ENCODE data around the gene GAK. TPM values are rescaled to one million over a fixed set of nuclear protein-coding genes. Genes with fewer than 3 reads are reported as not detected.

GAK gene
- total RNA-seq, 4 donors from 2014 or later, result 50.6 to 1,098 (median 104) TPM

DNA sequence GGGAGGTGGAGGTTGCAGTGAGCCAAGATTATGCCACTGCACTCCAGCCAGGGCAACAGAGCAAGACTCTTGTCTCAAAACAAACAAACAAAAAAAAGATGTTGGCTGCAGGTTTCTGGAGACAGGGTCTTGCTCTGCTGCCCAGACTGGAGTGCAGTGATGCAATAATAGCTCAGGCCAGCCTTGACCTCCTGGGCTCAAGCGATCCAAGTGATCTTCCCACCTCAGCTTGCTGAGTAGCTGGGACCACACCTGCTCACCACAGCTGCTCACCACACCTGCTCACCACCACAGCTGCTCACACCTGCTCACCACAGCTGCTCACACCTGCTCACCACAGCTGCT lies 76.3 kb downstream of the GAK start:
- H3K9me3 ChIP-seq, result no peaks in the 10 kb centered on the region
- intact Hi-C loops (cut with DNase I; ENCODE audit: low total_unique reads), result no loop called here
- no peaks in the 10 kb centered on the region for H3K36me3 ChIP-seq

GRCh38 chr4:854356-854755 lies 77.8 kb downstream of the GAK start:
- no peak overlapping the region for H3K27ac ChIP-seq
- DNase-seq, result no peak
- no peaks in the 10 kb centered on the region for H3K9me3 ChIP-seq
- H3K36me3 ChIP-seq, result no peaks in the 10 kb centered on the region
- H3K27me3 ChIP-seq, result no peaks in the 10 kb centered on the region
- intact Hi-C loops (cut with DNase I; ENCODE audit: low total_unique reads), result no loop called here
- TF ChIP-seq POLR2A (IDR thresholded peaks at IDR 0.05), result no peak
- TF ChIP-seq, protein P1, sequence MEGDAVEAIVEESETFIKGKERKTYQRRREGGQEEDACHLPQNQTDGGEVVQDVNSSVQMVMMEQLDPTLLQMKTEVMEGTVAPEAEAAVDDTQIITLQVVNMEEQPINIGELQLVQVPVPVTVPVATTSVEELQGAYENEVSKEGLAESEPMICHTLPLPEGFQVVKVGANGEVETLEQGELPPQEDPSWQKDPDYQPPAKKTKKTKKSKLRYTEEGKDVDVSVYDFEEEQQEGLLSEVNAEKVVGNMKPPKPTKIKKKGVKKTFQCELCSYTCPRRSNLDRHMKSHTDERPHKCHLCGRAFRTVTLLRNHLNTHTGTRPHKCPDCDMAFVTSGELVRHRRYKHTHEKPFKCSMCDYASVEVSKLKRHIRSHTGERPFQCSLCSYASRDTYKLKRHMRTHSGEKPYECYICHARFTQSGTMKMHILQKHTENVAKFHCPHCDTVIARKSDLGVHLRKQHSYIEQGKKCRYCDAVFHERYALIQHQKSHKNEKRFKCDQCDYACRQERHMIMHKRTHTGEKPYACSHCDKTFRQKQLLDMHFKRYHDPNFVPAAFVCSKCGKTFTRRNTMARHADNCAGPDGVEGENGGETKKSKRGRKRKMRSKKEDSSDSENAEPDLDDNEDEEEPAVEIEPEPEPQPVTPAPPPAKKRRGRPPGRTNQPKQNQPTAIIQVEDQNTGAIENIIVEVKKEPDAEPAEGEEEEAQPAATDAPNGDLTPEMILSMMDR (IDR thresholded peaks at IDR 0.05), result no peak
- no peaks in the 10 kb centered on the region for H3K4me1 ChIP-seq
- no peak overlapping the region for H3K4me3 ChIP-seq

More for the DNA sequence above, 76.3 kb downstream of the GAK start:
- Histone ChIP-seq H3K4me1 (no peaks in the 10 kb centered on the region), H3K27ac (no peak overlapping the region), H3K27me3 (no peaks in the 10 kb centered on the region), H3K4me3 (no peak overlapping the region)
- TF ChIP-seq, protein P1 (IDR thresholded peaks at IDR 0.05), result no peak
- TF ChIP-seq POLR2A (IDR thresholded peaks at IDR 0.05), result no peak
- DNase-seq, result no peak

- intact Hi-C loops (cut with DNase I; ENCODE audit: low total_unique reads), result no loop called here
- no peak for TF ChIP-seq POLR2A (IDR thresholded peaks at IDR 0.05)
- TF ChIP-seq, protein P1 (IDR thresholded peaks at IDR 0.05), result no peak
- H3K9me3 ChIP-seq, result no peaks in the 10 kb centered on the region
- DNase-seq, result no peak
- H3K4me3 ChIP-seq, result no peak overlapping the region
- no peak overlapping the region for H3K27ac ChIP-seq
- H3K4me1 ChIP-seq, result no peaks in the 10 kb centered on the region
- H3K36me3 ChIP-seq, result no peaks in the 10 kb centered on the region
- H3K27me3 ChIP-seq, result no peaks in the 10 kb centered on the region
Observed at GRCh38 chr4:853416-853781, 78.7 kb downstream of the GAK start.

DNA sequence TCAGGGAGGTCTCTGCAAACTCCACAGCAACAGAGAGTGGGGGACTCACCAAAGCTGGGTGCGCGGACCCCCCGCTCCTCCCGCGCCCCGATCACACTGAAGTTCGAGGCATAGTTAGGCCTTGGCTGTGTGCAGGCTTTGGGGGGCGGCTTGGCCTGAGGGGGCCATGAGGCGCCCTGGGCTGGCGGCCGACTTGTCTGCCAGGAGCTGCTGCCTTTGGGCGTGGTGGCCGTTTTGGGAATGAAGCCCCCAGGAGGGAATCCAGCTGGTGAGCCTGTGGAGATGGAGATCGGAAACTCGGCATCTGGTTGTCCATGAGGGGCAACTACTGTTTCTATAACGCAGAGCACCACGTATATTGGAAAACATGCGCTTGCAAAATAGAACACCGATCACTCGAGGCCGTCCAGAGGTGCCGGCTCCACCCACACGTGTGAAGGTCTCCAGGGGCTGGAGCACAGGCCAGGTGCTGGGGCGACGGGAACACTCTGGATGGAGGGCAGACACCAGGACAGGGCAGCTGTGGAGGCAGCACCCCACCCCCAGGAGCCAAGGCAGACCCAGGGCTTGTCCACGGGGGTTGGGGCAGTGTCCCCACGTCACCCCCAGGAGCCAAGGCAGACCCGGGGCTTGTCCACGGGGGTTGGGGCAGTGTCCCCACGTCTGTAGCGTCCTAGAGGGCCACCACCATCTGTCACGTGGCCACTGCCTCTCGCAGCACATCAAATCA lies 80.2 kb downstream of the GAK start:
- intact Hi-C loops (cut with DNase I; ENCODE audit: low total_unique reads), result no loop called here
- DNase-seq, result no peak
- TF ChIP-seq POLR2A (IDR thresholded peaks at IDR 0.05), result no peak
- TF ChIP-seq, protein P1 (IDR thresholded peaks at IDR 0.05), result no peak
- Histone ChIP-seq H3K36me3 (no peaks in the 10 kb centered on the region), H3K9me3 (no peaks in the 10 kb centered on the region), H3K4me3 (no peak overlapping the region), H3K27ac (no peak overlapping the region), H3K27me3 (no peaks in the 10 kb centered on the region), H3K4me1 (no peaks in the 10 kb centered on the region)

DNA sequence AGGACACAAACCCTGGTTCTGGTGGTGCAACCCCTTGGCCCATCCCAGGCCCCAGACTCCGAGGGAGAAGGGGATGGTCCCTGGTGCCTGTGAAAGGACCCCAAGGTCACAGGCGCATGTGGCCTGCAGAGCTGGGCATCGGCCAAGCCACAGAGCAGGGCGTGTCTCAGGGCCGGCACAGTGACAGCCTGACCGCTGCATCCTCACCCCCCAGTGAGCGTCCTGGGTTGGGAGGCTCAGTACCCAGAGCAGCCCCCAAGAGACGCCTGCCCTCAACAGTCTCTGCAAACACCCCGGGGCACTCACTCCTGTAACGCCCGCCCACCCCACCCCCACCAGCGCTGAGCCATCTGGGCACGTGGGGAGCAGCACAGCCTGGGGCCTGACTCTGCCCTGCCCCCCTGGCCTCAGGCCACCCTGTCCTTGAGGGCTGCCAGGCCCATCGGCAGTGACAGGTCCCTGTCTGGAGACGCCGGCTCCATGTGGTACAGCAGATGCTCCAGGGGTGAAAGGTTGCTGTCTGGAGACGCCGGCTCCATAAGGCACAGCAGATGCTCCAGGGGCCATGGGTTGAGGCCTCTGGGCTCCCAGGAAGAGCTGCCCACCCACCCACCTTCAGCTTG lies 81.7 kb downstream of the GAK start:
- intact Hi-C loops (cut with DNase I; ENCODE audit: low total_unique reads), result no loop called here
- H3K9me3 ChIP-seq, result no peaks in the 10 kb centered on the region
- H3K27me3 ChIP-seq, result no peaks in the 10 kb centered on the region
- no peak for TF ChIP-seq POLR2A (IDR thresholded peaks at IDR 0.05)
- TF ChIP-seq, protein P1 (IDR thresholded peaks at IDR 0.05), result no peak
- no peak overlapping the region for H3K27ac ChIP-seq
- H3K4me1 ChIP-seq, result peaks cover 0 to 5% of the 10 kb centered on the region in 2 donors
- no peaks in the 10 kb centered on the region for H3K36me3 ChIP-seq
- H3K4me3 ChIP-seq, result no peak overlapping the region
- DNase-seq, result no peak
